Stimulated activated CD4-positive, alpha-beta T cell treated with anti-CD3 and anti-CD28 coated beads, Interleukin-1b, Interleukin-23, amount 100 ng/mL, for 48 hours (primary cell): ENCODE data around the gene TRIM25.

ENCODE experiments used
- DNase-seq: peaks from one replicate; pipeline ENCODE4 v3.0.0-alpha.2; 2020

Gene TRIM25

GRCh38 chr17:56861899-56862298 lies 52.0 kb downstream of the TRIM25 start:
- no peak for DNase-seq

GRCh38 chr17:56851008-56851407 lies 62.8 kb downstream of the TRIM25 start:
- no peak for DNase-seq

- no peak for DNase-seq
Observed at GRCh38 chr17:56850591-56850990, 63.3 kb downstream of the TRIM25 start.

- DNase-seq: no peak
Observed at GRCh38 chr17:56849131-56849530, 64.7 kb downstream of the TRIM25 start.

- DNase-seq: no peak
Observed at GRCh38 chr17:56847106-56847505, 66.7 kb downstream of the TRIM25 start.

- DNase-seq: no peak
Observed at GRCh38 chr17:56845934-56846333, 67.9 kb downstream of the TRIM25 start.

GRCh38 chr17:56842577-56842976 lies 71.3 kb downstream of the TRIM25 start:
- DNase-seq: no peak

GRCh38 chr17:56838687-56839086 lies 75.2 kb downstream of the TRIM25 start:
- DNase-seq: no peak
